Measurements from ENCODE around the gene E2F7.

DNA sequence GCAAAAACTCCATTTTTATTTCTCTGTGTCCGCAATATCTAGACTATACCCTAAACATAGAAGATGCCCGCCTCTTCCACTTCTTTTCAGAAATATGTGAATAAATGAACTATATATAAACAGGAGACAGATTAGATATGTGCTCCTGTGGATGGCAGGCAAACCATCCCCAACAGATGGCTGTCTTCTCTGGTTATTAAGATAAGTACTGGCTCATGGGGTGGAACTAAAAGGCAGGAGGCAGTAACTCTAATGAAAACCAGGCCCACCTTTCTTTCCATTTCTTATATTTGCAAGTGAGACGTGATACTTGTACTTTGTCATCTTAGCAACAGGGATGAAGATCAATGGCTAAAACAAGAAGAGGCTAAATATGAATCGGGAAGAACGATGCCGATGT, 20.2 kb downstream of the E2F7 start:
- TF ChIP-seq, protein P1, sequence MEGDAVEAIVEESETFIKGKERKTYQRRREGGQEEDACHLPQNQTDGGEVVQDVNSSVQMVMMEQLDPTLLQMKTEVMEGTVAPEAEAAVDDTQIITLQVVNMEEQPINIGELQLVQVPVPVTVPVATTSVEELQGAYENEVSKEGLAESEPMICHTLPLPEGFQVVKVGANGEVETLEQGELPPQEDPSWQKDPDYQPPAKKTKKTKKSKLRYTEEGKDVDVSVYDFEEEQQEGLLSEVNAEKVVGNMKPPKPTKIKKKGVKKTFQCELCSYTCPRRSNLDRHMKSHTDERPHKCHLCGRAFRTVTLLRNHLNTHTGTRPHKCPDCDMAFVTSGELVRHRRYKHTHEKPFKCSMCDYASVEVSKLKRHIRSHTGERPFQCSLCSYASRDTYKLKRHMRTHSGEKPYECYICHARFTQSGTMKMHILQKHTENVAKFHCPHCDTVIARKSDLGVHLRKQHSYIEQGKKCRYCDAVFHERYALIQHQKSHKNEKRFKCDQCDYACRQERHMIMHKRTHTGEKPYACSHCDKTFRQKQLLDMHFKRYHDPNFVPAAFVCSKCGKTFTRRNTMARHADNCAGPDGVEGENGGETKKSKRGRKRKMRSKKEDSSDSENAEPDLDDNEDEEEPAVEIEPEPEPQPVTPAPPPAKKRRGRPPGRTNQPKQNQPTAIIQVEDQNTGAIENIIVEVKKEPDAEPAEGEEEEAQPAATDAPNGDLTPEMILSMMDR (conservative IDR thresholded peaks at IDR 0.05 in 1 of 2, IDR thresholded peaks at IDR 0.05 in 1 of 2; ENCODE audit: low read depth in 1 of 2, low read length in 2 of 2) = no peak
- no peak for TF ChIP-seq EZH2 (IDR thresholded peaks at IDR 0.05; ENCODE audit: low read length, missing control alignments)

All from fibroblast of lung (primary cell).